Measurements from ENCODE around the gene SLC8B1. TPM values are rescaled to one million over a fixed set of nuclear protein-coding genes. Genes with fewer than 3 reads are reported as not detected.

Gene SLC8B1
- total and polyA plus RNA-seq, 8 donors = 10.5 to 40.1 (median 12.9) TPM

GRCh38 chr12:113374823-113375428 is 40.0 kb upstream of the SLC8B1 start:
- DNase-seq (no peak), ATAC-seq (no peak)
- H3K9me3 ChIP-seq = no peaks in the 10 kb centered on the region
- no peaks in the 10 kb centered on the region for H3K4me1 ChIP-seq
- no peak overlapping the region for H3K27ac ChIP-seq
- H3K36me3 ChIP-seq = peaks cover 0 to 83% of the 10 kb centered on the region in 2 donors
- TF ChIP-seq, protein P1, sequence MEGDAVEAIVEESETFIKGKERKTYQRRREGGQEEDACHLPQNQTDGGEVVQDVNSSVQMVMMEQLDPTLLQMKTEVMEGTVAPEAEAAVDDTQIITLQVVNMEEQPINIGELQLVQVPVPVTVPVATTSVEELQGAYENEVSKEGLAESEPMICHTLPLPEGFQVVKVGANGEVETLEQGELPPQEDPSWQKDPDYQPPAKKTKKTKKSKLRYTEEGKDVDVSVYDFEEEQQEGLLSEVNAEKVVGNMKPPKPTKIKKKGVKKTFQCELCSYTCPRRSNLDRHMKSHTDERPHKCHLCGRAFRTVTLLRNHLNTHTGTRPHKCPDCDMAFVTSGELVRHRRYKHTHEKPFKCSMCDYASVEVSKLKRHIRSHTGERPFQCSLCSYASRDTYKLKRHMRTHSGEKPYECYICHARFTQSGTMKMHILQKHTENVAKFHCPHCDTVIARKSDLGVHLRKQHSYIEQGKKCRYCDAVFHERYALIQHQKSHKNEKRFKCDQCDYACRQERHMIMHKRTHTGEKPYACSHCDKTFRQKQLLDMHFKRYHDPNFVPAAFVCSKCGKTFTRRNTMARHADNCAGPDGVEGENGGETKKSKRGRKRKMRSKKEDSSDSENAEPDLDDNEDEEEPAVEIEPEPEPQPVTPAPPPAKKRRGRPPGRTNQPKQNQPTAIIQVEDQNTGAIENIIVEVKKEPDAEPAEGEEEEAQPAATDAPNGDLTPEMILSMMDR (IDR thresholded peaks at IDR 0.05) = no peak
- intact Hi-C loops (cut with DNase I) = no loop called here
- H3K4me3 ChIP-seq = no peak overlapping the region
- no peaks in the 10 kb centered on the region for H3K27me3 ChIP-seq

DNA sequence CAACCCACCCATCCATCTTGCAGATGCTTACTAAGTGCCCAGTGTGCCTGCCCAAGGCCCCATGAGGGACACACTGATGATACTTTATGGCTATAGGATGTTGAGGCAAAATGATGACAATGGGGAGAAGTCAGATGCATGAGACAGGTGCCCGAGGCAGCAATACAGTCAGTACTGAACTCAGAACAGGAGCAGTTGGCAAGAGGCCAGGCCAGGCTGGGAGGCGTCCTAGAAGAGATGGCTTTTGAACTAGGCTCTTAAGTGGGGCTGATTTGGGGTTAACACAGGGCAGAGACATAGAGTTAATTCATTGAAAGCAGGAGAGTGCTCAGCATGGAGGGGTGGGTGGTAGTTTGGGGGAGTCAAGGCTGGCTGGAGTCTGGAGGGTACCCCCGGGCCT is 39.1 kb upstream of the SLC8B1 start:
- intact Hi-C loops (cut with DNase I) = no loop called here
- no peaks in the 10 kb centered on the region for H3K27me3 ChIP-seq

GRCh38 chr12:113373440-113373839 is 38.5 kb upstream of the SLC8B1 start:
- ATAC-seq (no peak), DNase-seq (no peak)
- TF ChIP-seq, protein P1 (IDR thresholded peaks at IDR 0.05) = no peak
- no peak overlapping the region for H3K27ac ChIP-seq
- no peaks in the 10 kb centered on the region for H3K4me1 ChIP-seq
- intact Hi-C loops (cut with DNase I) = no loop called here
- no peaks in the 10 kb centered on the region for H3K9me3 ChIP-seq
- no peak overlapping the region for H3K4me3 ChIP-seq
- H3K36me3 ChIP-seq = peaks cover 0 to 71% of the 10 kb centered on the region in 2 donors
- no peaks in the 10 kb centered on the region for H3K27me3 ChIP-seq

More for the DNA sequence above, 39.1 kb upstream of the SLC8B1 start:
- DNase-seq (no peak), ATAC-seq (no peak)
- TF ChIP-seq, protein P1 (IDR thresholded peaks at IDR 0.05) = no peak
- Histone ChIP-seq H3K4me3 (no peak overlapping the region), H3K4me1 (no peaks in the 10 kb centered on the region), H3K36me3 (peaks cover 0 to 75% of the 10 kb centered on the region in 2 donors), H3K9me3 (no peaks in the 10 kb centered on the region), H3K27ac (no peak overlapping the region)

- no peak overlapping the region for H3K4me3 ChIP-seq
- no peaks in the 10 kb centered on the region for H3K4me1 ChIP-seq
- TF ChIP-seq, protein P1 (IDR thresholded peaks at IDR 0.05) = no peak
- H3K27me3 ChIP-seq = no peaks in the 10 kb centered on the region
- H3K36me3 ChIP-seq = peaks cover 0 to 60% of the 10 kb centered on the region in 2 donors
- no peaks in the 10 kb centered on the region for H3K9me3 ChIP-seq
- intact Hi-C loops (cut with DNase I) = no loop called here
- ATAC-seq = no peak
- no peak overlapping the region for H3K27ac ChIP-seq
- DNase-seq = no peak
These were observed 37.5 kb upstream of the SLC8B1 start for GRCh38 chr12:113372371-113372770.

GRCh38 chr12:113371808-113372207 is 36.9 kb upstream of the SLC8B1 start:
- intact Hi-C loops (cut with DNase I) = no loop called here
- H3K4me3 ChIP-seq = no peak overlapping the region
- no peaks in the 10 kb centered on the region for H3K27me3 ChIP-seq
- peaks cover 0 to 55% of the 10 kb centered on the region in 2 donors for H3K36me3 ChIP-seq
- H3K27ac ChIP-seq = no peak overlapping the region
- TF ChIP-seq, protein P1 (IDR thresholded peaks at IDR 0.05) = no peak
- H3K9me3 ChIP-seq = no peaks in the 10 kb centered on the region
- no peak for ATAC-seq
- no peak for DNase-seq
- H3K4me1 ChIP-seq = no peaks in the 10 kb centered on the region

Measured in left lung (tissue), 10 donors.